SK-N-MC (cell line): ENCODE measurements around the gene TEKT3.

Experiments
- EZH2 ChIP-seq: fragments of 200-600 bp; sonication (generic); IDR thresholded peaks from one replicate; pipeline ENCODE4 v1.6.1; 2017; ENCODE audit warnings: antibody characterized with exemption
- POLR2AphosphoS5 ChIP-seq: IDR thresholded peaks from 2 replicates; pipeline ENCODE4 v1.6.1; 2012; ENCODE audit warnings: mild to moderate bottlenecking, low read depth, low read length, borderline replicate concordance

- TF ChIP-seq EZH2 (no peak), POLR2AphosphoS5 (no peak)
These were observed 73.4 kb downstream of the TEKT3 start for GRCh38 chr17:15267996-15268395.
